GM21786 (cell line): ENCODE data around the gene USP43.
"Not testable (repeated sequence)": the region's sequence is repeated elsewhere in the genome, so short reads cannot be mapped to it uniquely, and the experiment has no call there.

Experiments
- ATAC-seq: cut with Tn5 transposase; IDR thresholded peaks from one replicate; pipeline ENCODE4 v1.9.1; 2021; ENCODE audit not compliant: unreplicated experiment

The USP43 gene

DNA sequence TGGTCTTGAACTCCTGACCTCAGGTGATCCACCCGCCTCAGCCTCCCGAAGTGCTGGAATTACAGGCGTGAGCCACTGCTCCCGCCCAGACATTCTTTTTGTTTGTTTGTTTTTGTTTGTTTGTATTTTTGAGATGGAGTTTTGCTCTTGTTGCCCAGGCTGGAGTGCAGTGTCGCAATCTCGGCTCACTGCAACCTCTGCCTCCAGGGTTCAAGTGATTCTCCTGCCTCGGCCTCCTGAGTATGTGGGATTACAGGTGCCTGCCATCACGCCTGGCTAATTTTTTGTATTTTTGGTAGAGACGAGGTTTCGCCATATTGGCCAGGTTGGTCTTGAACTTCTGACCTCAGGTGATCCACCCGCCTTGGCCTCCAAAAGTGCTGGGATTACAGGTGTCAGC is 18.2 kb downstream of the USP43 start:
- ATAC-seq: not testable (repeated sequence)

DNA sequence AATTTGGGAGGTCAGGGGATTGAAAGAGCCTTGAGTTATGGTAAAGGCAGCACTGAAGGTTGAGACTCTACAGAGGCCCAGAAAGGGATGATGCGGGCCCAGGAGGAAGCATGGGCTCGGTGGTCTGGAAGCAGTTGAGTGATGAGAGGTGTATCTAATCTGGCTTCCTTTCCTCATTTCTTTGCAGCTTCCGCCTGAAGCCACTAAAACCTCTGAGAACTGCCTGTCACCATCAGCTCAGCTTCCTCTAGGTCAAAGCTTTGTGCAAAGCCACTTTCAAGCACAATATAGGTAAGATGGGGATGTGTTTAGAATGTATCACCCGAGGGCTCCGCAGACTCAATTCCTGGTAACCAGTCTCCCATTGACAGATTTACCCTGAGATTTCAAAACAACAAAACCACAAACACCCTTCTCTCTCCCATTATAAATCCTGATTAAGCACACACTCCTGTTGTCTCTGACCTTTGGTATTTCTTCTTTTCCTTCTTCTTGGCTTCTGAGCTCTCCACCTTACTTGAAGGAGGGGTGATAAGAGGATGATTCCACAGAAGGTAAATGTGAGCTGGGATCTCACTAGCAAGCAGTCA is 21.2 kb downstream of the USP43 start:
- no peak for ATAC-seq

- ATAC-seq: no peak
Measured at GRCh38 chr17:9668517-9668916, 23.2 kb downstream of the USP43 start.

DNA sequence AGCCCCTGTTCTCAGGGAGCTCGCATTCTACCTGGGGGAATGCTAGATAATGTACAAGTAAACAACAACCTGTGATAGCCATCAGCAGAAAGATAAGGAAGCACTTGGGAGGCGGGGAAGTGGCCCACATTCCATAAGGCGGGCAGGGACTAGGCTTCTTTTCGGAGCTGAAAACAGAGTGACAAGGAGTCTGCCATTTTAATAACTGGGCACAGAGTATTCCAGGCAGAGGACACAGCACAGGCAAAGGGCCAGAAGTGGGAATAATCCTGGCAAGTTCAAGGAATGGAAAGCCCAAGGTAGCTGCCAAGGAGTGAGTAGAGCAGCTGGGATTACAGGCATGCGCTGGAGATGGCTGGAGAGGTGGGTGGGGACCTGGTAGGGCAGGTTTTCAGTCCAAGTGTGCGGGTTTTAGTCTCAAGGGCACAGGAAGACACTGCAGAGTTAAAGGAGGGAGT is 24.3 kb downstream of the USP43 start:
- no peak for ATAC-seq

GRCh38 chr17:9670596-9670995 is 25.3 kb downstream of the USP43 start:
- no peak for ATAC-seq

DNA sequence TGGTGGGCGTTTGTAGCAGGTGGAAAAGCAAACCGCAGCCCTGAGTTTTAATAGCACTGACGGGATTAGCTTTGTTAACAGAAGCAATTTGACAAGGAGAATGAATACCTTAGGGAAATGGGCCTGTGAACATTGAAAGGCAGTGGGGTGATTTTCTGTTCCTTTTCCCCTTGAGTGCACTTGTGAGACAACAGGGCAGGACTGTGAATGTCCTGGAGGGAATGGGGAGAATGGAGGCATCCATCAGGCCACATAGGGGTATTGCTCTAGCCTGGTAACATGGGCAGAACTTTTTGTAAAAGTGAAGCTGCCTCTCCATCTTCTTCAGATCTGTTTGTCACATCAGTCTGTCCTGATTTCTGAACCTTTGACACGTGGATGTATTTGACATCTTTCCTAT is 26.2 kb downstream of the USP43 start:
- ATAC-seq: no peak

DNA sequence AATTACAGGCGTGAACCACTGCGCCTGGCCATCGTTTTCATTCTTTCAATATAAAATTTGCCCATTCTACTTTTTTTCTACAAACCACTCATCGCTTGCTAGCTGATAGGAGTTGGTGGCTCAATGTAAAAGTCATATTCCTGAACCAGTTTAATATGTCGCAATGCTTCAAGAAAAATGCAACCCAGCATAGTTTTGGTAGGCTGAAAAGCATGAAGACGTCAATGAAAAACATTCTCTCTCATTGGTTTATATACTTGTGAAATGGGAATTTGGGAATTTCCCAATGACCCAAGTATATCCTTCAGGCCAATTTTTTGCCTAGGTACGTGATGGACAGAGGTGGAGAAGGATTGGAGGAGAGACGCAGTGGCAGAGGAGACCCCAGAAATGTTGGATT is 26.9 kb downstream of the USP43 start:
- no peak for ATAC-seq

GRCh38 chr17:9672691-9673090 is 27.4 kb downstream of the USP43 start:
- no peak for ATAC-seq

DNA sequence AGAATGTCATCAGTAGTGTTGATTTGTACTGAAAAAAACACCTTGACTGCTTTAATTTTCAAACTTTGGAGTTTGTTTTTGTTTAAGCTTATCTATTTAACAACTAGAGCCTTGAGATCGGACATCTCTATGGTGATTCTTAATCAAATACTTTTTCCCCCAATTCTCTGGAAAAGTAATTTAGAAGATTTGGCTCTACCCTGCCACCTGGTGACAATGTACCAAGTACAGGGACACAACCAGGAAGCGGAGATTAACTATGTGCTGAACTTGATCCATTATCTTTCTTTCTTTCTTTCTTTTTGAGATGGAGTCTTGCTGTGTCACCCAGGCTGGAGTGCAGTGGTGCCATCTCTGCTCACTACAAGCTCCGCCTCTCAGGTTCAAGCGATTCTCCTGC is 30.8 kb downstream of the USP43 start:
- ATAC-seq: no peak

DNA sequence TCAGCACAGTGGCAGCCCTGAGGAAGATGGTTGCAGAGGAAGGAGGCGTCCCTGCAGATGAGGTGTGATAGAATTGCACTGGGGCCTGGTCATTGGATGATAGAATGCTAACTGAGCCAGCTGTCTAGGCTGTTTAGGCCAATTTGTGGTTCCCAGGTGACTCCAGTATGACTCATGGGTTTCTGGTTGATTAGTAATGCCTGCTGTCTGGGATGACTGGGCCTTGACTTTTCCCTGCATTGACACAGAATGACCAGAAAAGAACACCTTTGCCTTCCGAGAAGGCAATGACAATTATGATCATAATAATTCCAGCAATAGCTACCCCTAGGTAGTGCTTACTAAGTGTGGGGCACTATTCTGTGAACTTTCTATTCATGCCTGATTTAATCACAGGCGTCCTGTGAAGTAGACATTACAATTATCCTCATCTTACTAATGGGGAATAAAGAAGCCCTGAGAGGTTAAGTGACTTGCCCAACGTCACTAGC is 31.5 kb downstream of the USP43 start:
- ATAC-seq: no peak

DNA sequence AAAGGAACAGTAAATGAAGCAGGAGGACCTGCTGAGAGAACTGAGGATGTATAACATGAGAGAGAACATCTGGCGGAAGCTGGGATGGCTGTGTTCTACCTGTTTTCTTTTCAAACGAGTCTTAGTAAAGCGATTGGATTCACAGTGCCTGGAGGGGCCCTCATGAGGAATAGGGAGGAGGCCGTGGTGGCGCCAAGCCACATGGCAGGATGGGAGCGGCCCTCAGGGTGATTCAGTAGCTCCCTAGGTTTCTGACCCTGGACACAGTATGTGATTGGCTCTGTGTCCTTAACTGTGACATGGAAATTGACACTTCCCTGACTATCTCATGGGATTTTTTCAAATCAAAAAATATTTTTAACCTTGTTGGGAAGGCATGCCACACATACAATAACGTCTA is 32.1 kb downstream of the USP43 start:
- no peak for ATAC-seq

- ATAC-seq: no peak
Measured at GRCh38 chr17:9677896-9678295, 32.6 kb downstream of the USP43 start.

- no peak for ATAC-seq
Measured at GRCh38 chr17:9684955-9685621, 39.8 kb downstream of the USP43 start.

DNA sequence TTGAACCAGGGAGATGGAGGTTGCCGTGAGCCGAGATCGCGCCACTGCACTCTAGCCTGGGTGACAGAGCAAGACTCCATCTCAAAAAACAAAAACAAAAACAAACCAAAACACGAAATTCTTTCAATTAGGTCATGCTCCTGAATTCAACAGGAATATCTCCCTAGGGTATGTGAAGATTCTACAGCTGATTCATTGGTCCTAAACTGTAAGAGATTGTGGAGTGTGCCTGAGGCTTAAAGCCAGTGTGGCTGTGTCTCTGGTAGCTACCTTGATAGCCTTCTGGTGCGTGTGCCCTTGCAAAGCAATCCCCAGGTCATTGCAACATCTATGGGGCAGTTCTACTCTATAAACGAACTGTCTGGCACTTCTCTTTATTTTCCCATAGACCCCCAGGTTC is 48.4 kb downstream of the USP43 start:
- ATAC-seq: no peak

- ATAC-seq: no peak
Measured at GRCh38 chr17:9696279-9697044, 51.1 kb downstream of the USP43 start.

GRCh38 chr17:9700136-9700535 is 54.8 kb downstream of the USP43 start:
- ATAC-seq: no peak

DNA sequence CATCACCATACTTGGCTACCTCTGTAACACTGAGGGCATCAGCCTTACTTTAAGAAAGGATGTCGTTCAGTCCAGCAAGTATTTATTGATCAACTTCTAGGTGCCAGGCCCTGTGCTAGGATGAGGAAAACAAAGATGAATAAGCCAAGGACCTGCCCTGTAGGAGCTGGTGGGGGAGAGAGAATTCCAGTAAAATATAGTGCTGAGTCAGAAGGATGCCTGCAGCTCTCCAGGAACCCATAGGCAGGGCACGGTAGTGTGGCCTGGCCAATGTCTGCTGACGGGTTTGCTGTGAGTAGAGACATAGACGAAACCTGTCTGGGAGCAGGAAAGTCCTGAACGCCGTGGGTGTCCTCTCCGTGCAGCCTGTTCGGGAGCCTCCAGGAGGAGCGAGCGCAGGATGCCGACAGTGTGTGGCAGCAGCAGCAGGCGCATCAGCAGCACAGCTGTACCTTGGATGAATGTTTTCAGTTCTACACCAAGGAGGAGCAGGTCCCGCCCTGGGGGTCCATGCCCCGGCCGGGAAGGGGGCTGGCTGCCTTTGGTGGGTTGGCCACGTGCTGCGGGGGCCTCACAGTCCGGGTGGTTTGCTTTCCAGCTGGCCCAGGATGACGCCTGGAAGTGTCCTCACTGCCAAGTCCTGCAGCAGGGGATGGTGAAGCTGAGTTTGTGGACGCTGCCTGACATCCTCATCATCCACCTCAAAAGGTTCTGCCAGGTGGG is 55.6 kb downstream of the USP43 start:
- no peak for ATAC-seq

GRCh38 chr17:9702482-9702881 is 57.2 kb downstream of the USP43 start:
- ATAC-seq: no peak

DNA sequence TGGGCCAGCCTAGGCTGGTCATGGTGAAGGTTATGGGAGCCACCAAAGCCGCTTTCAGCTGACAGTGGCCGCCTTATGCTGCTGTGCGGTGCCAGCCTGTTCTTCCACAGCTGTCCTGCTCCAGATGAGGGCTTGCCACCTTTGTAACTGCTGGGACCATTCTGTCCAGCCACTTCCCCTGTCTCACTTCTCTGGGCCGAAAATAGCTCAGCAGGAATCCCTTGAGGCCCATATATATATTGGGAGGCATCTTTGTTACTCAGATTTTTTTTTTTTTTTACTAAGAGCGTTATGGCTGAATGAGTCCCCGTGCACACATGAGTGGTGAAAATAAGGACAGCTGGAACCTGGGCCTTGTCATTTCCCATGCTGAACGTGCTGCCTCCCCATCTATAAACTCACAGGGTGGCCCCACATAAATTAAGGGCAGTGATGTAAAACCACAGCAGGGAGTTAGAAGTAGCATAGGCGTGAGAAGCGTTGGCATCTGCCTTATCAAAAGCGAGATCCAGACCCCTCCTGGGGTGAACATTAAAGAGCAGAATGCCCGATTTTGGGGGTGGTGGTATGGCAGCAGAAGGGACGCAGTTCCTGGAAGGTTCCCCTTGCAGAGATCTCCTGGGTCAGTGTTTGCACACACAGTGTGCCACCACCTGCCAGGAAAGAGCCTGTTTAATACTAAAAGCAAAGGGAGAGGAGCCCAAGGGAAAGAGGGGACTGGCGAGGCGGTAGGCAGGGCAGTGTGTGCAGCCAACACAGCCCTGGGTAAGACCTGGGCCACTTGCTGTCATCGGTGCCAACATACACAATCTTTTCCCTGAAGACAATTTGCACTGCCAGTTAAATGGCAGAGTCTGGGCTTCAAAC is 57.8 kb downstream of the USP43 start:
- ATAC-seq: no peak

DNA sequence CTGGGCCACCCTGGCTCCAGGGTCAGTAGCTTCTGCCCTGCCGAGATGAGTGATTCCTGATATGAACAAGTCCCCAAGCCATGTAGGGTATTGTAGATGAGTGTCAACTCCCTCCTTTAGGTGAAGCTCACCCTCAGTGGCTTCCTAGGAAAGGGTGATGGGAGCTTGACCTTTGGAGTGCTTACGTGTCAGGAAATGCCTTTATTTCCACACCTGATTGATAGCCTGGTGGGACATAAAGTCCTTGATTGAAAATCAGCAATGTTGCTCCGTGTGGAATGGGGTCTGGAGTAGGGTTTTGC is 58.4 kb downstream of the USP43 start:
- ATAC-seq: no peak

DNA sequence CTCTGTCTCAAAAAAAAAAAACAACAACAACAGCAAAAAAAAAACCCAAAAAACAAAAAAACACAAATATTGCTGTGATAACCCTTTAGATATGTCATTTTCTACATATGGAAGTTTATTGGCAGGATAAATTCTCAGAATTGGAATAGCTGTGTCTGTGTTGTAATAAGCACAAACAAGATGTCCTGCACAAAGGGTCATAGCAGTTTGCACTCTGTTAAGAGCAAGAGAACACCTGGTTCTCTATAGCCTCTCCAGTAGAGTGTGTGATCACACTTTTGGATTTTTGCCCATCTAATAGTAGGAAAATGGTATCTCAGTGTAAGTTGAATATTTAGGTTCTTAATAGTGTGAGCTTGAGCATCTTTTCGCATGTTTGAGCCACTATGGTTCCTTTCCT is 60.4 kb downstream of the USP43 start:
- no peak for ATAC-seq
